ACC112 (cell line): Measurements from ENCODE around the gene PANK1.

Experiments used
- H2AFZ ChIP-seq: fragments of 200-600 bp; sonication (generic); one replicate; pipeline ENCODE4 v1.6.0; 2017; ENCODE audit warnings: antibody characterized with exemption, low read length; ENCODE audit not compliant: unreplicated experiment
- H3K27ac ChIP-seq: fragments of 200-600 bp; sonication (generic); 2 replicates; pipeline ENCODE4 v1.5.1; 2014; ENCODE audit warnings: low read depth, mild to moderate bottlenecking, antibody characterized with exemption, low read length, moderate library complexity
- H3K27me3 ChIP-seq: fragments of 200-600 bp; sonication (generic); 2 replicates; pipeline ENCODE4 v1.6.1; 2014; ENCODE audit warnings: mild to moderate bottlenecking, antibody characterized with exemption, low read length, moderate library complexity, mixed read lengths; ENCODE audit not compliant: insufficient read depth
- H3K36me3 ChIP-seq: fragments of 200-600 bp; sonication (generic); 2 replicates; pipeline ENCODE4 v1.6.1; 2016; ENCODE audit warnings: mild to moderate bottlenecking, antibody characterized with exemption, low read length, moderate library complexity, mixed read lengths; ENCODE audit not compliant: insufficient read depth
- H3K4me1 ChIP-seq: fragments of 200-600 bp; sonication (generic); one replicate; pipeline ENCODE4 v1.6.1; 2016; ENCODE audit warnings: low read length, mixed read lengths; ENCODE audit not compliant: insufficient read depth, unreplicated experiment, control insufficient read depth
- H3K4me3 ChIP-seq: fragments of 200-600 bp; sonication (generic); 2 replicates; pipeline ENCODE4 v1.5.1; 2014; ENCODE audit warnings: mild to moderate bottlenecking, low read depth, low read length
- H3K79me2 ChIP-seq: fragments of 200-600 bp; sonication (generic); one replicate; pipeline ENCODE4 v1.6.0; 2016; ENCODE audit warnings: low read length; ENCODE audit not compliant: control insufficient read depth, unreplicated experiment, insufficient read depth

PANK1 gene

GRCh38 chr10:89652806-89653370 is 7.8 kb upstream of the PANK1 start:
- no peak overlapping the region for H3K27ac ChIP-seq
- no peaks in the 10 kb centered on the region for H3K79me2 ChIP-seq
- no peaks in the 10 kb centered on the region for H3K36me3 ChIP-seq
- H2AFZ ChIP-seq = no peak overlapping the region
- H3K4me1 ChIP-seq = no peaks in the 10 kb centered on the region
- no peak overlapping the region for H3K4me3 ChIP-seq
- H3K27me3 ChIP-seq = no peaks in the 10 kb centered on the region

GRCh38 chr10:89651916-89652573 is 7.0 kb upstream of the PANK1 start:
- Histone ChIP-seq H3K4me3 (no peak overlapping the region), H3K27ac (no peak overlapping the region), H2AFZ (no peak overlapping the region), H3K36me3 (no peaks in the 10 kb centered on the region), H3K79me2 (no peaks in the 10 kb centered on the region), H3K27me3 (no peaks in the 10 kb centered on the region), H3K4me1 (no peaks in the 10 kb centered on the region)

- Histone ChIP-seq H3K79me2 (no peaks in the 10 kb centered on the region), H2AFZ (no peak overlapping the region), H3K27ac (no peak overlapping the region), H3K27me3 (no peaks in the 10 kb centered on the region), H3K4me1 (no peaks in the 10 kb centered on the region), H3K36me3 (no peaks in the 10 kb centered on the region), H3K4me3 (no peak overlapping the region)
These were observed 6.3 kb upstream of the PANK1 start for GRCh38 chr10:89651205-89651915.

- Histone ChIP-seq H3K36me3 (no peaks in the 10 kb centered on the region), H3K27me3 (no peaks in the 10 kb centered on the region), H3K4me1 (peaks cover 7% of the 10 kb centered on the region), H3K79me2 (no peaks in the 10 kb centered on the region), H2AFZ (no peak overlapping the region), H3K4me3 (no peak overlapping the region), H3K27ac (no peak overlapping the region)
These were observed 4.0 kb upstream of the PANK1 start for GRCh38 chr10:89649051-89649450.

- no peaks in the 10 kb centered on the region for H3K36me3 ChIP-seq
- peaks cover 10% of the 10 kb centered on the region for H3K4me1 ChIP-seq
- H3K27me3 ChIP-seq = no peaks in the 10 kb centered on the region
- H2AFZ ChIP-seq = no peak overlapping the region
- H3K27ac ChIP-seq = no peak overlapping the region
- peaks cover 5% of the 10 kb centered on the region for H3K79me2 ChIP-seq
- H3K4me3 ChIP-seq = no peak overlapping the region
These were observed 3.0 kb upstream of the PANK1 start for GRCh38 chr10:89648074-89648473.

- Histone ChIP-seq H3K4me3 (no peak overlapping the region), H3K4me1 (peaks cover 15% of the 10 kb centered on the region), H2AFZ (no peak overlapping the region), H3K27ac (no peak overlapping the region), H3K36me3 (no peaks in the 10 kb centered on the region), H3K27me3 (no peaks in the 10 kb centered on the region), H3K79me2 (peaks cover 15% of the 10 kb centered on the region)
These were observed 2.0 kb upstream of the PANK1 start for GRCh38 chr10:89646889-89647657.

GRCh38 chr10:89645742-89646172 is 715 bp upstream of the PANK1 start:
- Histone ChIP-seq H3K4me3 (peak overlapping the region; percentile 88), H3K4me1 (peaks cover 15% of the 10 kb centered on the region), H3K36me3 (no peaks in the 10 kb centered on the region), H3K27me3 (no peaks in the 10 kb centered on the region), H3K27ac (peak overlapping the region; percentile 37), H2AFZ (peak overlapping the region; percentile 93), H3K79me2 (peaks cover 25% of the 10 kb centered on the region)

- Histone ChIP-seq H3K4me1 (peaks cover 15% of the 10 kb centered on the region), H2AFZ (peak overlapping the region; percentile 93), H3K4me3 (peak overlapping the region; percentile 88), H3K27me3 (no peaks in the 10 kb centered on the region), H3K36me3 (no peaks in the 10 kb centered on the region), H3K79me2 (peaks cover 35% of the 10 kb centered on the region), H3K27ac (peak overlapping the region; percentile 37; the same call in 1 of the 2 replicates)
These were observed 413 bp downstream of the PANK1 start for GRCh38 chr10:89644691-89644966.

- Histone ChIP-seq H2AFZ (peak overlapping the region; percentile 93), H3K36me3 (no peaks in the 10 kb centered on the region), H3K27ac (peak overlapping the region; percentile 37; the same call in 1 of the 2 replicates), H3K4me1 (peaks cover 15% of the 10 kb centered on the region), H3K4me3 (peak overlapping the region; percentile 88), H3K27me3 (no peaks in the 10 kb centered on the region), H3K79me2 (peaks cover 39% of the 10 kb centered on the region)
These were observed 991 bp downstream of the PANK1 start for GRCh38 chr10:89643812-89644690.

- H3K4me3 ChIP-seq = peak overlapping the region; percentile 88
- H3K27ac ChIP-seq = no peak overlapping the region
- H3K79me2 ChIP-seq = peaks cover 39% of the 10 kb centered on the region
- peaks cover 15% of the 10 kb centered on the region for H3K4me1 ChIP-seq
- H3K27me3 ChIP-seq = no peaks in the 10 kb centered on the region
- peak overlapping the region; percentile 19 for H2AFZ ChIP-seq
- H3K36me3 ChIP-seq = no peaks in the 10 kb centered on the region
These were observed 1.6 kb downstream of the PANK1 start for GRCh38 chr10:89643431-89643811.
